ENCODE results near the gene DLX6.

DLX6 gene

DNA sequence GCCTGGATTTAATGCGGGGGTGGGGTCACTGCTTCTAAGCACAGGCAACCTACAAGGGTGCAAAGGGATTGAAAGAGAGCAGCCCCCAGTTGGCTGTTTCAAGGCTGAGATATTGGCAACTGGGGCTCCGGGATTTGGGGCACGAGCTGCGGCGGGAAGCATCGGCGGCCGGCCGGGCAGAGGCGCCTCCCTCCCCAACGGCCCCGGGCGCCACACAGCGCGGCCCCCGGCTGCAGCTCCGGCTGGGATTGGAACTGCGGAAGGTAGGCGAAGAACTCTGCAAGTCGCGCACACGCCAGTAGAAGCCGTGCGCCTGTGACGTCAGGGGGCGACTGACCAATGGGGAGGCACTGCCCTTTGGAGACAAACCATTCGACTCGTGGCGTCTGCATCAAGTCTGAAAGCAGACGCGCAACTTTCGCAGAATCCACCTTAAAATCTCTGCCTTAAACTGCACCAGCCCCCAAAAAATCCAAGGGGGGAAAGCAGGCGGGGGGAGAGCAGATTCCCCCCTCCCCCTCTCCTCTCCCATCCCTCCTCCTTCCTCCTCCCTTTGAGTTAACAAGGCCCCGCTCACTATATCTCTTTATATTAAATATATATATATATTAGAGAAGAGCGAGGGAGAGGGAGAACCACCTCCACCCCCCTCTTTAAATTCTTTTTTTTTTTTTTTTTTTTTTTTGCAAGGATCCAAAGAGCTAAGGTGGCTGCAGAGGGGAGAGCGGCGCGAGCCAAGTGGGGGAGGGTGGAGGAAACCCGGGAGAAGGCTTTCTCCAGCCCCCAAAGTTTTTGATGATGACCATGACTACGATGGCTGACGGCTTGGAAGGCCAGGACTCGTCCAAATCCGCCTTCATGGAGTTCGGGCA is at the start of gene DLX6:
Gene DLX6 (plus strand): TSS at position 371 of the 872 bp plus-strand sequence. CDS start 425 bp downstream, at position 796.
- H3K27ac ChIP-seq, result no peak within 1 kb of the TSS
- no peak for TF ChIP-seq ZFX (IDR thresholded peaks at IDR 0.05)
- TF ChIP-seq, protein P1, sequence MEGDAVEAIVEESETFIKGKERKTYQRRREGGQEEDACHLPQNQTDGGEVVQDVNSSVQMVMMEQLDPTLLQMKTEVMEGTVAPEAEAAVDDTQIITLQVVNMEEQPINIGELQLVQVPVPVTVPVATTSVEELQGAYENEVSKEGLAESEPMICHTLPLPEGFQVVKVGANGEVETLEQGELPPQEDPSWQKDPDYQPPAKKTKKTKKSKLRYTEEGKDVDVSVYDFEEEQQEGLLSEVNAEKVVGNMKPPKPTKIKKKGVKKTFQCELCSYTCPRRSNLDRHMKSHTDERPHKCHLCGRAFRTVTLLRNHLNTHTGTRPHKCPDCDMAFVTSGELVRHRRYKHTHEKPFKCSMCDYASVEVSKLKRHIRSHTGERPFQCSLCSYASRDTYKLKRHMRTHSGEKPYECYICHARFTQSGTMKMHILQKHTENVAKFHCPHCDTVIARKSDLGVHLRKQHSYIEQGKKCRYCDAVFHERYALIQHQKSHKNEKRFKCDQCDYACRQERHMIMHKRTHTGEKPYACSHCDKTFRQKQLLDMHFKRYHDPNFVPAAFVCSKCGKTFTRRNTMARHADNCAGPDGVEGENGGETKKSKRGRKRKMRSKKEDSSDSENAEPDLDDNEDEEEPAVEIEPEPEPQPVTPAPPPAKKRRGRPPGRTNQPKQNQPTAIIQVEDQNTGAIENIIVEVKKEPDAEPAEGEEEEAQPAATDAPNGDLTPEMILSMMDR (conservative IDR thresholded peaks at IDR 0.05), result no peak

DNA sequence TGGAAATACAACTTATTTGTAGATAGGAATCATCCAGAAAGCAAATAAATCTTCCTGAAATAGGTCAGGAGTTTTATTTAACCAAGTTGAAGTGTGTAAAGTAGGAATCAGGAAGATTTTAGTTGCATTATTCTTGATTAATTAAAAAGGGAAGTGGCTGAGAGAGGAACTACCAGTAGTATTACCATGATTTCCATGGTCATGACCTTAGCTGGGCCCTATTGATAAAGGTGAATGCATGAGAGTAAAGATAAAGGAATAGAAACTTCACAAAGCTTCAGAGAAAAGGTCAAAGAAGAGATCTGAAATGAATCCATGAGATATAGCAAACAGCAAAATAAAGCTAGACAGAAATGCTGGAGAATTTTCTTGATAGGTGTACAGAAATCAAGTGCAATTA is 46.2 kb upstream of the DLX6 start:
- no peak for TF ChIP-seq ZFX (IDR thresholded peaks at IDR 0.05)
- TF ChIP-seq, protein P1 (conservative IDR thresholded peaks at IDR 0.05), result no peak
- no peak overlapping the region for H3K27ac ChIP-seq

DNA sequence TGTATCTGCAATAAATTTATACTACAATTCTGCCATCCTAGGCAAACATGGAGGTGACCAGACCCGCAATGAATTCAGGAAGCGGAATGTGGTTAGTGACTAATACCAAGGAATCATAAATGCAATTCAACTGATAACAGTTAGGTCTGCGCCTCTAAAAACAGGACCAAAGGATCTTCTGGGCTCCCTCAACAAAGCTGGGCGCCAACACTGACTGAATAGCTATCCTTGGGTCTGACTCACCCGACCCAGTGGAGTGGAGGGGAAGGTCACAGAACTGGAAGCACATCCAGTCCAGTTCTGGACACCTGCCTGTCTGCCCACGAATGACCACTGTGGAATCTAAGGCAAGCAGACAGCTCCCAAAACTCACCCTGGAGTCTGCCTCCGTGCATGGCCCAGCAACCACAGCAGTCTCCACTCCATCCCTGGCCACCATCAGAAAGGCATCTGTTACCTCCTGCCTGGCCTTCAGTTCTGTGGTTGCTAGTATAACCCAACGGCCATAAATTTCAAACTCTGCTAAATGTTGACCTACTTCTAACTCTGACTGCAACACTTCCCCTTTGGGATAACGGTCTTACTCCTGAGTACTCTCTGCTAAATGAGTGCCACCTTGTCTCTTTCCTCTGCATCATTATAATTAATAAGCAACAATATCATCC is 43.0 kb upstream of the DLX6 start:
- TF ChIP-seq ZFX (IDR thresholded peaks at IDR 0.05), result no peak
- TF ChIP-seq, protein P1 (conservative IDR thresholded peaks at IDR 0.05), result no peak
- H3K27ac ChIP-seq, result no peak overlapping the region

DNA sequence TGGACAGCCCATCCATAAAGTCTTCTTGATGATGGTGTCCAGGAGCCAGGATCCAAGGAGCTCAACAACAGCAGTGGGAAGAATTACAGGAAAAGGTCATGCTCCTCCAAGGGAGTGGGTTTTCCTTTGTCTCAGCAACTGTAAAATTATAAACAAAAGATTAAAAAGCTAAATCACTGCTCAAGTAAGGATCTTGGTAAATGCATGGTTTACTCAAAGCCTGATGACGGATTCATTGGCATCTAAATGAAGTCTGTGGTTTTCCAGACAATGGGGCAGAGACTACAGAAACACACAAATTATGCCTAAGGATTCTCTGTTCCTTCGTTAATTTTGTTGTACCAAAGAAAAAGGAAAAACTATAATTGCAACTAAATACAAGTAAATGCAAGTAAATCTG is 36.4 kb upstream of the DLX6 start:
- TF ChIP-seq, protein P1 (conservative IDR thresholded peaks at IDR 0.05), result no peak
- TF ChIP-seq ZFX (IDR thresholded peaks at IDR 0.05), result no peak
- H3K27ac ChIP-seq, result no peak overlapping the region

DNA sequence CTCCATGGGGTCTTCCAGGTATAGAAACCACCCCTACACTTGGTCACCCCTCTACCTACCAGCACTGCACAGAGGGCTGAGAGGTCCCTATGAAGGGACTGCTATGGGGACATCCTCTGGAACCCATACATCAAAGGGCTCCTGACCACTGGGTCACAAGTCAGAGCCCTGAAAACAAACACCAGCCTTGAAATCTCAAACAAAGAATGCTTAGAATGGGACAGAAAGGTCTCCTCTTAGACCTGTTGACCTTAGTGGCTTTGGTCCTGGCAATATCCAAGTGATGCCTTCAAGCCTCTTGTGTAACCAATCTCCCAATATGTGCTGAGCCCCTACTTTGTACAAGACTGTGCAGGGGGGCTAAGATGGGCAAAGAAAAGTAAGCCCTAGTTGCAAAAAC is 34.6 kb upstream of the DLX6 start:
- no peak overlapping the region for H3K27ac ChIP-seq
- no peak for TF ChIP-seq ZFX (IDR thresholded peaks at IDR 0.05)
- TF ChIP-seq, protein P1 (conservative IDR thresholded peaks at IDR 0.05), result no peak

DNA sequence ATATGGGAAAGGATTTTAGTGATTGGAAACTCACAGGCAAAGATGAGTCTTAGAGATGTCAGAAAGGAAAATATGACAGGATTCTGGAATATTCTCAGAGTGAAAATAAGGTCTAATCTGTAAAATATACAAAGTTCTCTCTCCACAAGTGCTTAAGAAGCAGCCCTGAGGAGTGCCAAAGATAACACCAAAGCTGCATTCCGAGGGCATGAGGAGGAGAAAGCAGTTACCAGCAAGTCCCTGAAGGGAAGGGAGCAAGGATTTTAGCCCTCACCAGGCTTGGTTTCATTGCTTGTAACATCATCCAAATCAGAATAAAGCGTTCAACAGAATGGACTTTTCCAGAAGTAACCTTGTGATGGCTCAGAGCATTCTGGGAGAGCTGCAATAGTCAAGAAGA is 31.4 kb upstream of the DLX6 start:
- TF ChIP-seq, protein P1 (conservative IDR thresholded peaks at IDR 0.05), result no peak
- no peak for TF ChIP-seq ZFX (IDR thresholded peaks at IDR 0.05)
- H3K27ac ChIP-seq, result no peak overlapping the region

DNA sequence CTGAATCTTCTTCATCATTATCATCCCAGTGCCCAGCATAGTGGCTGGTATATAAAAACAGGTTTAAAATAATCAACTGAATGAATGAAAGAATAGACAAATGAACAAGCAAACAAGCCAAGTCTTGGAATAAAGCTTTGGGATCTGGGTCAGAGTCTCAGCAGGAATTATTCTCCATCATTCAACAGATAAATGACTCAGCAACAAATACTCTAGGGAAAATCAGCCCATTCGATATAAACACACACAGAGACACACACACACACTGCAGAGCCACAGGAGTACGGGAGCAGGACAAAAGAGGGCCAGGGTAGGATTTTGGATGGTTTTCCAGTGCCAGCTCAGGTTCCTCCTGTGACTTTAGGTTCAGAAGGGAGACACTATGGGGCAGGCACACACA is 29.2 kb upstream of the DLX6 start:
- TF ChIP-seq, protein P1 (conservative IDR thresholded peaks at IDR 0.05), result no peak
- no peak for TF ChIP-seq ZFX (IDR thresholded peaks at IDR 0.05)
- H3K27ac ChIP-seq, result no peak overlapping the region

All from C4-2B (cell line).